CD4-positive, alpha-beta T cell treated with Interleukin-21 for 1 hour (primary cell): Measurements from ENCODE around the gene R3HCC1L.
"Not testable (repeated sequence)": the region's sequence is repeated elsewhere in the genome, so short reads cannot be mapped to it uniquely, and the experiment has no call there.

Source experiments
- DNase-seq: peaks from one replicate; pipeline ENCODE4 v3.0.0-alpha.2; 2020

R3HCC1L gene

GRCh38 chr10:98133075-98133752 is 1.2 kb upstream of the R3HCC1L start:
- DNase-seq = not testable (repeated sequence)

GRCh38 chr10:98134117-98134430 is 383 bp upstream of the R3HCC1L start:
- no peak for DNase-seq

- no peak for DNase-seq
Observed at GRCh38 chr10:98135222-98135899, 904 bp downstream of the R3HCC1L start.

- not testable (repeated sequence) for DNase-seq
Observed at GRCh38 chr10:98136775-98137174, 2.3 kb downstream of the R3HCC1L start.

GRCh38 chr10:98138031-98138430 is 3.6 kb downstream of the R3HCC1L start:
- DNase-seq = peak; percentile 26

GRCh38 chr10:98139431-98139830 is 5.0 kb downstream of the R3HCC1L start:
- DNase-seq = no peak

GRCh38 chr10:98141484-98142073 is 7.1 kb downstream of the R3HCC1L start:
- DNase-seq = no peak

- DNase-seq = no peak
Observed at GRCh38 chr10:98144985-98145384, 10.5 kb downstream of the R3HCC1L start.

GRCh38 chr10:98149858-98150257 is 15.4 kb downstream of the R3HCC1L start:
- DNase-seq = no peak

GRCh38 chr10:98150544-98150943 is 16.1 kb downstream of the R3HCC1L start:
- DNase-seq = no peak

- DNase-seq = not testable (repeated sequence)
Observed at GRCh38 chr10:98152778-98153177, 18.3 kb downstream of the R3HCC1L start.

GRCh38 chr10:98153213-98153958 is 18.9 kb downstream of the R3HCC1L start:
- DNase-seq = not testable (repeated sequence)

GRCh38 chr10:98154076-98154475 is 19.6 kb downstream of the R3HCC1L start:
- no peak for DNase-seq

- DNase-seq = no peak
Observed at GRCh38 chr10:98158576-98158975, 24.1 kb downstream of the R3HCC1L start.

GRCh38 chr10:98163941-98164340 is 29.5 kb downstream of the R3HCC1L start:
- DNase-seq = no peak

GRCh38 chr10:98167191-98167590 is 32.7 kb downstream of the R3HCC1L start:
- DNase-seq = no peak

- no peak for DNase-seq
Observed at GRCh38 chr10:98168147-98168546, 33.7 kb downstream of the R3HCC1L start.

GRCh38 chr10:98168766-98169165 is 34.3 kb downstream of the R3HCC1L start:
- no peak for DNase-seq

- DNase-seq = no peak
Observed at GRCh38 chr10:98169379-98169778, 34.9 kb downstream of the R3HCC1L start.

GRCh38 chr10:98170249-98171117 is 36.0 kb downstream of the R3HCC1L start:
- DNase-seq = peak; percentile 42

- DNase-seq = no peak
Observed at GRCh38 chr10:98172073-98172472, 37.6 kb downstream of the R3HCC1L start.

- no peak for DNase-seq
Observed at GRCh38 chr10:98172495-98172894, 38.0 kb downstream of the R3HCC1L start.

- DNase-seq = no peak
Observed at GRCh38 chr10:98173260-98173659, 38.8 kb downstream of the R3HCC1L start.
